GM21381 (cell line): ENCODE measurements around the gene DHODH.
"Not testable (repeated sequence)": the region's sequence is repeated elsewhere in the genome, so short reads cannot be mapped to it uniquely, and the experiment has no call there.

Experiments
- ATAC-seq: cut with Tn5 transposase; IDR thresholded peaks from one replicate; pipeline ENCODE4 v1.9.1; 2021; ENCODE audit warnings: mild to moderate bottlenecking, moderate library complexity; ENCODE audit not compliant: unreplicated experiment

The DHODH gene

DNA sequence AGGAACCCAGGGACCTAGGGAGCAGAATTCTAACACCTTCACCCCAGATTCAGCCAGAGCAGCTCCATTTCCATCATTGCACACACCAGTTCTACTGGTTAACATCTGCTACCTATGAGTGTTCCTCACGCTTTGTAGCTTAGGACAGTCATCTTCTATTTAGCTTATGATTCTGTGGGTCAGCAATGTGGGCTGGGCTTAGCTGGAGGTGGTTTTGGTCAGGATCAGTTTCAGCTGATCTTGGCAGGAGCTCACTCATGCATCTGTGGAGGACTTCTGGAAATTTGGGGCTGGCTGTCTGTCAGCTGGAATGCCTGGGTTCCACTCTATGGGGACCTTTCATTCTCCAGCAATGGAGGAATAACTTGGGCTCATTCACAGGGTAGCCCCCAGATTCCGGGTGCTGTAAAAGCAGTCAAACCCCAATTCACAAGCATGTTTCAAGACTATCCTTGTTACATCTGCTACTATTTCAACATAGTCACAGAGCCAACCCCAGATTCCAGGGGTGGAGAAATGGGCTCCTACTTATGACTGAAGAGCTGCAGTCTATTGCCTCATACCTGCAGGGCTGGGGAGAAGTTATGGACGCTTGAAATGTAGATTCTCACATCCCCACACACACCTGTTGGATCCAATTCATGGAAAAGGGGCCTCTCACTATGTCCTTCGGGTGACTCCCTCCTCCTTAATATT lies 42.4 kb downstream of the DHODH start:
- ATAC-seq, result no peak

DNA sequence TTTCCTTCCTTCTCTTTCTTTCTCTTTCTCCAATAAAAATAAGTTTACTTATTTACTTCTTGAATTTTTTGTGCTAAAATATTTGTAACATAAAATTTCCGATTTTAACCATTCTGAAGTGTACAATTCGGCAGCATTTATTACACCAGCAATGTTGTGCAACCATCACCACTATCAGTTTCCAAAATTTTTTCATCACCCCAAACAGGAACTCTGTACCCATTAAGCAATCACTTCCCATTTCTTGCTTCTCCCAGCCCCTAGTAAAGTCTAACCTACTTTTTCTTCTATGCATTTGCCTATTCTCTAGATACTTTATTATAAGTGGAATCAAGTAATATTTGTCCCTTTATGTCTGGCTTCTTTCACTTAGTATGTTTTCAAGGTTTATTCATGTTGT lies 43.3 kb downstream of the DHODH start:
- ATAC-seq, result no peak

DNA sequence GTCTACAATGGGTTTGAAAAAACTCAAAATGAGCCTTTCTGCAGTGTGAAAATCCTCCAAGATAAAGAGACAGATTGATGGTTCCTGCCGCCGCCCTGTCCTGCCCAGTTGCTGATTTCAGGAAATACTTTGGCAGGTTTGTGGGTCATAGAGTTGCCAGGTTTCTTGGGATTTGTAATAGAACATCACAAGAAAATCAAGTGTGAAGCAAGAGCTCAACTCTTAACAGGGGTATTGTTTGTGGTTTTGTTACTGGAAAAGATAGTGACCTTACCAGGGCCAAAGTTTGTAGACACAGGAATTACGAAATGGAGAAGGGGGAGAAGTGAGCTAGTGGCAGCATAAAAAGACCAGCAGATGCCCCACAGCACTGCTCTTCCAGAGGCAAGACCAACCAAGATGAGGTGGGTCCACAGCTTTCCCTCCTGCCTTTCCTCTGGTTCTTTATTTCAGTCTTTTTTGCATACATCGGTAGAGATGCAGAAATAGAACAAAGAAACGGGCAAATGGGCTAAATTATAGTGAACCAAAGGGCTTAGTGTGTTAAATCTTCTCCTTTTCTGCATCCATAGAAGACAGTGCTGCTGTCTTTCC lies 45.8 kb downstream of the DHODH start, which contains the start of gene HP:
Gene HP (plus strand): TSS at position 252 of the 594 bp plus-strand sequence. CDS start 148 bp downstream, at position 400.
- not testable (repeated sequence) for ATAC-seq

DNA sequence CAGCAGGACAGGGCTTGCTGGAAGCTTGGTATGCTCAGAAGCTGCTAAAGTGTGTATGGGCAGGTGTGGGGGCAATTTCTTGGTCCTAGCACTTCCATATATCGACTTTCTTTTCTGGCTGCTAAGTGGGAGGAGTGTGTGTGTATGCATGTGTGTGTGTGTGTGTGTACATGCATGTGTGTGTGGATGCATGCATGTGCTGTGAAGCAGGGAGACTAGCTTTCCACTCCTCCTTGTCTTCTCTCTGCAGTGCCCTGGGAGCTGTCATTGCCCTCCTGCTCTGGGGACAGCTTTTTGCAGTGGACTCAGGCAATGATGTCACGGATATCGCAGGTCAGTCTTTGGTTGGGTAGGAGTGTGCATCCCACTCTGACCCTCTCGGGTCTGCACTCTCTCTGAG lies 47.4 kb downstream of the DHODH start:
- no peak for ATAC-seq

DNA sequence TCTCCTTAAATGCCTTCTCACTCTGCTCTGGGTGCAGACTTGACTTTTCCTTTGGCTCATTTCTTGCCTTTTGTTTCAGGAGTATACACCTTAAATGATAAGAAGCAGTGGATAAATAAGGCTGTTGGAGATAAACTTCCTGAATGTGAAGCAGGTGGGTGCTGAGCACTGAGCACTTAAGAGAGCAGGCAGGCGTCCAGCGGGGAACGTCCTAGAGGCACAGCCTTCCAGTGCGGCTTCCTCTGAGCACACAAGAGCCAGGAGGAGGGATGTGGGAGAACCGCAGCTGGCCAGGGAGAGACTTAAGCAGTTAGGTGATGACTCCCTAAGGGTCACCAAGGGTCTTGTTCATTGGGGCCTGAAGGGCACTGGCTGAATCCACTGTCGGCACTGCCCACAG lies 48.8 kb downstream of the DHODH start:
- not testable (repeated sequence) for ATAC-seq

DNA sequence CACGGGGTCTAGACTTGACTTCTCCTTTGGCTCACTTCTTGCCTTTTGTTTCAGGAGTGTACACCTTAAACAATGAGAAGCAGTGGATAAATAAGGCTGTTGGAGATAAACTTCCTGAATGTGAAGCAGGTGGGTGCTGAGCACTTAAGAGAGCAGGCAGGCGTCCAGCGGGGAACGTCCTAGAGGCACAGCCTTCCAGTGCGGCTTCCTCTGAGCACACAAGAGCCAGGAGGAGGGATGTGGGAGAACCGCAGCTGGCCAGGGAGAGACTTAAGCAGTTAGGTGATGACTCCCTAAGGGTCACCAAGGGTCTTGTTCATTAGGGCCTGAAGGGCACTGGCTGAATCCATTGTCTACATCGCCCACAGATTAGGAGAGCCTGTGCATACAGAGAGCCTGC lies 50.5 kb downstream of the DHODH start:
- ATAC-seq, result not testable (repeated sequence)

DNA sequence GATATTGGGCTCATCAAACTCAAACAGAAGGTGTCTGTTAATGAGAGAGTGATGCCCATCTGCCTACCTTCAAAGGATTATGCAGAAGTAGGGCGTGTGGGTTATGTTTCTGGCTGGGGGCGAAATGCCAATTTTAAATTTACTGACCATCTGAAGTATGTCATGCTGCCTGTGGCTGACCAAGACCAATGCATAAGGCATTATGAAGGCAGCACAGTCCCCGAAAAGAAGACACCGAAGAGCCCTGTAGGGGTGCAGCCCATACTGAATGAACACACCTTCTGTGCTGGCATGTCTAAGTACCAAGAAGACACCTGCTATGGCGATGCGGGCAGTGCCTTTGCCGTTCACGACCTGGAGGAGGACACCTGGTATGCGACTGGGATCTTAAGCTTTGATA lies 51.9 kb downstream of the DHODH start:
- no peak for ATAC-seq

DNA sequence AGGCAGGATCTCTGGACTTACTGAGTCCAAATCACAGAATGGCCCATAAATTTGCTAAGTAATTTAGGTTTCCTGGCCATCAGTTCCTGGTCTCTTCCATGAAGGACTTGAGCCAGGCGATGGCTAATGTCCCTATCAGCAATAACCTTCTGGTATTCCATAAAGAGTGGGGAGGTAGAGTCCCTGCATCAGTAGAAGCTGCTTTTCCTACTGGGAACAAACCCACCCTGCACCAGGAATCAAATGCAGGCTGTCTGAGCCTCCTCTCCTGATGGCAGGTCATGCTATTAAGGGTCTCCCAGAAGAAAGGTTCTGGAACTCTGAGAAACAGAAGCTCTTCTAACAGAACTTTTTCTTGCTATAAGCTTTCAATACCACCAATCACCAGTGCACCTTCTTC lies 53.0 kb downstream of the DHODH start:
- no peak for ATAC-seq

DNA sequence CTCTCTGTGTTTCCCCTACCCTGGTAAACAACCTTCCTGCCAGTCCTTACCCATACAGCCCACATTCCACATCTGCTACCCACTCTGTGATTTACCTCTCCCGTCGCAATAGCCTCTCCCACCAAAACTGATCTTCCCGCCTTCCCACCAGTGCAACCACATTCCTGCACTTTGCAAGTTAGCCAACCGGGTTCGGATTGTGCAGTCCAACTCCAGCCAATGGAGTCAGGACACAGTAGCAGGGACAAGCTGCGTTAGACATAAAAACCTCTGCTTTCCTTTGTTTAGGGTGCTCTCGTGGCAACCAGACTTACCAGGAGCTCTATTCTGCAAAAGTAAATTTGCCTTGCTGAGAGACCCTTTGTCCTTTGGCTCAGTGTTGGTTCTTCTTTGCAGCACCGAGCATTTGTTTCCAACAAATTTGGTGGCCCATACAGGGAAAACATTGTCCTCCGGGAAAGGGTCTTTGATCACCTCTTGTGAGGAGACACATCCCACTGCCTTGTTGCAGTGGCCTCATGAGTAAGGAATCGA lies 55.9 kb downstream of the DHODH start:
- ATAC-seq, result no peak

DNA sequence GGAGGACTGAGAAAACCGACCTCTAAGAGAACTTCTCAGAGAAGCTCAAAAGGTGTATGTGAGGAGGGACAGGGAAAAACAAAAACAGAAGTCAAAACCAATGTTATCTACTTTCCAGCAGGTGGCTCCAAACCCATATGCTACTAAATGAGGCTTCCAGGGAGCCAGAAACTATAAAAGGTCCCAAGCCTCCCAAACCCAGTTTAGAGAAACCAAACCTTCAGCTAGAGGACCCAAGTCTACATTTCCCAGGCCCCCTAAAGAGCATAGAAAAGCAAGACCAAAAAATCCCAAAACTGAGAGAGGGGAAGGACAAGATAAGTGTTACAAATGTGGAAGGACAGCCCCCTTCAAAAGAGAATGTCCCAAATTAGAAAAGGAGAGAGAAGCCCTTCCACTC lies 58.2 kb downstream of the DHODH start:
- ATAC-seq, result peak; percentile 61

DNA sequence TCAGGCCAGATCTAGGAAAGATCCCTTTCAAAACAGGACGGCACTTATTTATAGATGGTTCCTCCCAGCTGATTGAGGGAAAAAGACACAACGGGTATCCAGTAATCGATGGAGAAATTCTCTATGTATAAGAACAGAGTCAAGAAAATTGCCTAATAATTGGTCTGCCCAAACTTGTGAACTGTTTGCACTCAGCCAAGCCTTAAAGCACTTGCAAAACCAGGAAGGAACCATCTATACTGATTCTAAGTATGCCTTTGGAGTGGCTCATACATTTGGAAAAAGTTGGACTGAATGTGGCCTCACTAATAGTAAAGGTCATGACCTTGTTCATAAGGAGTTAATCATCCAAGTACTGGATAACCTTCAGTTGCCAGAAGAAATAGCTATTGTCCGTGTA lies 60.4 kb downstream of the DHODH start:
- ATAC-seq, result no peak

DNA sequence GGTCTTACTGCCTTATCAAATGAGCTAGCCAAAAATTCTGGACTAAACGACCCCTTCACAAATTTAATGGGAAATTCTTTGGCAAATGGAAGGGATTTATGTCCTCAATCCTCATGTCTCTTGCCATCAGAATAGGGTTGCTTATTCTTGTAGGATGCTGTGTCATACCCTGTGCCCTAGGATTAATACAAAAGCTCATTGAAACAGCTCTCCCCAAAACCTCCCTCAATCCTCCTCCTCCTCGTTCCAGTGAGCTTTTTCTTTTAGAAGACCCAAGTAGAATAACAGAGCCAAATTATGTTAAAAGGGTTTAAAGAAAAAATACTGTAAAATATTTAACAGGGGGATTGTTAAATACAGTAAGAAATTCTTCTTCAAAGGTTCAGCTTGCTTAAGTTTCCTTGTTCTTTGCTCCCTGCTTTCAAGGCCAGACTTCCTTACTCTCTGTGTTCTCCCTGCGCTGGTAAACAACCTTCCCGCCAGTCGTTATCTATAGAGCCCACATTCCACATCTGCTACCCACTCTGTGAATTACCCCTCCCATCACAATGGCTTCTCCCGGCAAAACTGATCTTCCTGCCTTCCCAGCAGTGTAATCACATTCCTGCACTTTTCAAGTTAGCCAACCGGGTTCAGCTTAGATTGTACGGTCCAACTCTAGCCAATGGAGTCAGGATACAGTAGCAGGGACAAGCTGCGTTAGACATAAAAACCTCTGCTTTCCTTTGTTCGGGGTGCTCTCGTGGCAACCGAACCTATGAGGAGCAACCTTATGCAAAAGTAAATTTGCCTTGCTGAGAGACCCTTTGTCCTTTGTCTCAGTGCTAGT lies 64.2 kb downstream of the DHODH start:
- ATAC-seq, result no peak

DNA sequence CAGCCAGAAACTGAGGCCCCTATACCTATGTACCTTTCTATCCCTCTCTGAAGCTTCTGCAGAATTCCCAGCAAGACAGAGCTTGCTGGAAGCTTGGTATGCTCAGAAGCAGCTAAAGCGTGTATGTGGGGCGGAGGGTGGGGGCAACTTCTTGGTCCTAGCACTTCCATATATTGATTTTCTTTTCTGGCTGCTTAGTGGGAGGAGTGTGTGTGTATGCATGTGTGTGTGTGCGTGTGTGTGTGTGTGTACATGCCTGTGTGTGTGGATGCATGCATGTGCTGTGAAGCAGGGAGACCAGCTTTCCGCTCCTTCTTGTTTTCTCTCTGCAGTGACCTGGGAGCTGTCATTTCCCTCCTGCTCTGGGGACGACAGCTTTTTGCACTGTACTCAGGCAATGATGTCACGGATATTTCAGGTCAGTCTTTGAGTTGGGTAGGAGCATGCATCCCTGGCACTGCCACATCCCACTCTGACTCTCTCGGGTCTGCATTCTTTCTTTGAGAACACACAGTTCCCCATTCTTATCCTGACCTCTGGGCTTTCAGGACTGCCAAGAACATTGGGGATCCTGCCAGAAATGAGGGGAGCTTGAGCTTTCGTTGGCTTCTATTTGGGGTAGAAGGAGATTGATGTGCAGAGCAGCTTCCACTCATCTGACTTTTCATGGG lies 65.2 kb downstream of the DHODH start:
- ATAC-seq, result no peak

DNA sequence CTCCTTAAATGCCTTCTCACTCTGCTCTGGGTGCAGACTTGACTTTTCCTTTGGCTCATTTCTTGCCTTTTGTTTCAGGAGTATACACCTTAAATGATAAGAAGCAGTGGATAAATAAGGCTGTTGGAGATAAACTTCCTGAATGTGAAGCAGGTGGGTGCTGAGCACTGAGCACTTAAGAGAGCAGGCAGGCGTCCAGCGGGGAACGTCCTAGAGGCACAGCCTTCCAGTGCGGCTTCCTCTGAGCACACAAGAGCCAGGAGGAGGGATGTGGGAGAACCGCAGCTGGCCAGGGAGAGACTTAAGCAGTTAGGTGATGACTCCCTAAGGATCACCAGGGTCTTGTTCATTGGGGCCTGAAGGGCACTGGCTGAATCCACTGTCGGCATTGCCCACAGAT lies 66.5 kb downstream of the DHODH start:
- not testable (repeated sequence) for ATAC-seq
